IMR-90 (cell line): ENCODE measurements around the gene SORBS1.

Experiments used
- BHLHE40 ChIP-seq: fragments of 150-350 bp; IDR thresholded peaks from 2 replicates; pipeline ENCODE4 v1.6.1; 2016; ENCODE audit warnings: mild to moderate bottlenecking, low read depth, low read length
- CEBPB ChIP-seq: IDR thresholded peaks from 2 replicates; pipeline ENCODE4 v1.6.1; 2012; ENCODE audit warnings: low read depth, low read length, improper control_type of control experiment
- FOS ChIP-seq: fragments of 150-350 bp; IDR thresholded peaks from 2 replicates; pipeline ENCODE4 v1.6.1; 2016; ENCODE audit warnings: low read depth, low read length
- MAFK ChIP-seq: IDR thresholded peaks from 2 replicates; pipeline ENCODE4 v1.6.1; 2012; ENCODE audit warnings: low read depth, low read length, improper control_type of control experiment
- MXI1 ChIP-seq: IDR thresholded peaks from 2 replicates; pipeline ENCODE4 v1.6.1; 2012; ENCODE audit warnings: low read depth, mild to moderate bottlenecking, low read length, moderate library complexity, borderline replicate concordance
- POLR2A ChIP-seq: IDR thresholded peaks from 2 replicates; pipeline ENCODE4 v1.6.1; 2012; ENCODE audit warnings: mild to moderate bottlenecking, low read depth, low read length
- RAD21 ChIP-seq: IDR thresholded peaks from 2 replicates; pipeline ENCODE4 v1.6.1; 2012; ENCODE audit warnings: low read length, improper control_type of control experiment
- RCOR1 ChIP-seq: IDR thresholded peaks from 2 replicates; pipeline ENCODE4 v1.6.1; 2012; ENCODE audit warnings: mild to moderate bottlenecking, low read length, improper control_type of control experiment; ENCODE audit not compliant: insufficient replicate concordance
- RFX5 ChIP-seq: IDR thresholded peaks from 2 replicates; pipeline ENCODE4 v1.8.0; 2012; ENCODE audit warnings: low read depth, mild to moderate bottlenecking, low read length, moderate library complexity
- SMC3 ChIP-seq: fragments of 150-350 bp; IDR thresholded peaks from 2 replicates; pipeline ENCODE4 v1.6.1; 2016; ENCODE audit warnings: low read depth, mild to moderate bottlenecking, antibody characterized with exemption, low read length, moderate library complexity
- USF2 ChIP-seq: fragments of 150-350 bp; IDR thresholded peaks from 2 replicates; pipeline ENCODE4 v1.6.1; 2017; ENCODE audit warnings: mild to moderate bottlenecking, antibody characterized with exemption, low read length, low read depth
- TF ChIP-seq, protein P1 (sequence below): conservative IDR thresholded peaks from 2 replicates; pipeline ENCODE4 v1.5.1; 2012; ENCODE audit warnings: mild to moderate bottlenecking, low read depth, low read length, improper control_type of control experiment
- TF ChIP-seq, protein P2 (sequence below): fragments of 150-350 bp; IDR thresholded peaks from 2 replicates; pipeline ENCODE4 v1.6.1; 2016; ENCODE audit warnings: low read depth, mild to moderate bottlenecking, low read length, moderate library complexity, borderline replicate concordance

- TF ChIP-seq, protein P1, sequence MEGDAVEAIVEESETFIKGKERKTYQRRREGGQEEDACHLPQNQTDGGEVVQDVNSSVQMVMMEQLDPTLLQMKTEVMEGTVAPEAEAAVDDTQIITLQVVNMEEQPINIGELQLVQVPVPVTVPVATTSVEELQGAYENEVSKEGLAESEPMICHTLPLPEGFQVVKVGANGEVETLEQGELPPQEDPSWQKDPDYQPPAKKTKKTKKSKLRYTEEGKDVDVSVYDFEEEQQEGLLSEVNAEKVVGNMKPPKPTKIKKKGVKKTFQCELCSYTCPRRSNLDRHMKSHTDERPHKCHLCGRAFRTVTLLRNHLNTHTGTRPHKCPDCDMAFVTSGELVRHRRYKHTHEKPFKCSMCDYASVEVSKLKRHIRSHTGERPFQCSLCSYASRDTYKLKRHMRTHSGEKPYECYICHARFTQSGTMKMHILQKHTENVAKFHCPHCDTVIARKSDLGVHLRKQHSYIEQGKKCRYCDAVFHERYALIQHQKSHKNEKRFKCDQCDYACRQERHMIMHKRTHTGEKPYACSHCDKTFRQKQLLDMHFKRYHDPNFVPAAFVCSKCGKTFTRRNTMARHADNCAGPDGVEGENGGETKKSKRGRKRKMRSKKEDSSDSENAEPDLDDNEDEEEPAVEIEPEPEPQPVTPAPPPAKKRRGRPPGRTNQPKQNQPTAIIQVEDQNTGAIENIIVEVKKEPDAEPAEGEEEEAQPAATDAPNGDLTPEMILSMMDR: no peak
- TF ChIP-seq POLR2A (no peak), BHLHE40 (no peak), USF2 (no peak), MAFK (no peak), MXI1 (no peak), RAD21 (no peak), FOS (no peak), RCOR1 (no peak), CEBPB (no peak), SMC3 (no peak), RFX5 (no peak)
- TF ChIP-seq, protein P2, sequence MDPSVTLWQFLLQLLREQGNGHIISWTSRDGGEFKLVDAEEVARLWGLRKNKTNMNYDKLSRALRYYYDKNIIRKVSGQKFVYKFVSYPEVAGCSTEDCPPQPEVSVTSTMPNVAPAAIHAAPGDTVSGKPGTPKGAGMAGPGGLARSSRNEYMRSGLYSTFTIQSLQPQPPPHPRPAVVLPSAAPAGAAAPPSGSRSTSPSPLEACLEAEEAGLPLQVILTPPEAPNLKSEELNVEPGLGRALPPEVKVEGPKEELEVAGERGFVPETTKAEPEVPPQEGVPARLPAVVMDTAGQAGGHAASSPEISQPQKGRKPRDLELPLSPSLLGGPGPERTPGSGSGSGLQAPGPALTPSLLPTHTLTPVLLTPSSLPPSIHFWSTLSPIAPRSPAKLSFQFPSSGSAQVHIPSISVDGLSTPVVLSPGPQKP: no peak
Observed at GRCh38 chr10:95440038-95440725, 121.0 kb downstream of the SORBS1 start.
